Small intestine (tissue), 7 donors: ENCODE measurements around the gene NELL2. TPM values are rescaled to one million over a fixed set of nuclear protein-coding genes. Genes with fewer than 3 reads are reported as not detected.

Experiments used
- DNase-seq, 2 donors: peaks; one replicate each; pipeline versions ENCODE4 v3.0.0 to v3.0.0-alpha.2; 2013
- FAIRE-seq: peaks from 2 replicates; lab custom pipeline; 2012; peaks lifted over from hg19 to GRCh38; lab: Jason Lieb, UNC
- H3K27ac ChIP-seq, 3 donors: one replicate each; pipeline ENCODE4 v1.5.1; 2013; ENCODE audit warnings: low read length in 2 of 3, mild to moderate bottlenecking in 2 of 3, control low read depth in 1 of 3, inconsistent platforms in 1 of 3, low read depth in 1 of 3, moderate library complexity in 1 of 3
- H3K27me3 ChIP-seq, 3 donors: one replicate each; pipeline ENCODE4 v1.6.1; 2013; ENCODE audit warnings: low read length in 3 of 3, inconsistent platforms in 1 of 3; ENCODE audit not compliant: control insufficient read depth in 3 of 3, insufficient read depth in 3 of 3
- H3K36me3 ChIP-seq, 3 donors: one replicate each; pipeline ENCODE4 v1.6.1; 2013; ENCODE audit warnings: low read length in 3 of 3, inconsistent platforms in 1 of 3, low read depth in 1 of 3, mild to moderate bottlenecking in 1 of 3, moderate library complexity in 1 of 3; ENCODE audit not compliant: control insufficient read depth in 3 of 3, insufficient read depth in 2 of 3
- H3K4me1 ChIP-seq, 3 donors: one replicate each; pipeline ENCODE4 v1.6.1; 2013; ENCODE audit warnings: low read length in 2 of 3, inconsistent platforms in 1 of 3, low read depth in 1 of 3, mild to moderate bottlenecking in 1 of 3, moderate library complexity in 1 of 3; ENCODE audit not compliant: control insufficient read depth in 3 of 3, insufficient read depth in 2 of 3
- H3K4me3 ChIP-seq, 3 donors: one replicate each; pipeline ENCODE4 v1.5.1; 2013; ENCODE audit warnings: low read length in 3 of 3, control low read depth in 1 of 3, inconsistent platforms in 1 of 3, low read depth in 1 of 3, mild to moderate bottlenecking in 1 of 3, moderate library complexity in 1 of 3
- H3K9me3 ChIP-seq, 2 donors: one replicate each; pipeline ENCODE4 v1.6.1; 2013; ENCODE audit warnings: low read depth in 1 of 2, low read length in 1 of 2; ENCODE audit not compliant: control insufficient read depth in 2 of 2, insufficient read depth in 1 of 2
- WGBS, 3 donors: extraction: QIAGEN DNeasy Blood & Tissue Kit; methylation state at CpG; one replicate each; pipeline ENCODE4 v1.1.7; 2013; 5-methylcytosine and 5-hydroxymethylcytosine counted together
- polyA plus RNA-seq, 4 donors: library from polyadenylated mRNA; stranded (reverse) in 3 of 4; unstranded in 1 of 4; fragments of 200-250 nt in 3 of 4; fragments of 120-200 nt in 1 of 4; gene quantifications; one replicate each; pipeline versions ENCODE4 v1.2.1 to v1.2.3, GENCODE V29; 2013
- donor health status: healthy with polysubstance abuse.
- donor health status: control.
- donor health status: control.
- donor health status: Bipolar disorder and iron deficiency.
- donor health status: healthy.

Gene NELL2
- polyA plus RNA-seq, 4 donors, result 4.4 to 50.8 (median 27.1) TPM

GRCh38 chr12:44503329-44503728 is 372.8 kb downstream of the NELL2 start:
- no peaks in the 10 kb centered on the region for H3K36me3 ChIP-seq
- FAIRE-seq, result no peak

GRCh38 chr12:44502681-44503080 is 373.4 kb downstream of the NELL2 start:
- FAIRE-seq, result no peak
- H3K4me1 ChIP-seq, result no peaks in the 10 kb centered on the region
- no peak overlapping the region for H3K4me3 ChIP-seq
- no peaks in the 10 kb centered on the region for H3K36me3 ChIP-seq
- H3K9me3 ChIP-seq, result peaks cover 0 to 10% of the 10 kb centered on the region in 2 donors
- DNase-seq, result no peak
- H3K27ac ChIP-seq, result no peak overlapping the region
- H3K27me3 ChIP-seq, result no peaks in the 10 kb centered on the region
- 75 to 87% (median 77%) methylated on average over 14 of the region's 14 CpGs for WGBS, 3 donors

More at GRCh38 chr12:44503329-44503728, 372.8 kb downstream of the NELL2 start:
- Histone ChIP-seq H3K9me3 (peaks cover 0 to 10% of the 10 kb centered on the region in 2 donors), H3K4me3 (no peak overlapping the region), H3K27me3 (no peaks in the 10 kb centered on the region), H3K4me1 (no peaks in the 10 kb centered on the region), H3K27ac (no peak overlapping the region)
- no peak for DNase-seq

GRCh38 chr12:44500423-44500822 is 375.7 kb downstream of the NELL2 start:
- FAIRE-seq, result no peak
- Histone ChIP-seq H3K4me1 (no peaks in the 10 kb centered on the region), H3K27ac (no peak overlapping the region), H3K9me3 (peaks cover 0 to 10% of the 10 kb centered on the region in 2 donors), H3K36me3 (no peaks in the 10 kb centered on the region), H3K27me3 (no peaks in the 10 kb centered on the region), H3K4me3 (no peak overlapping the region)
- DNase-seq, result no peak
- 96% methylated on average over 24 of the region's 24 CpGs for WGBS, 3 donors

GRCh38 chr12:44497044-44497443 is 379.1 kb downstream of the NELL2 start:
- FAIRE-seq (no peak), DNase-seq (no peak)
- no peak overlapping the region for H3K27ac ChIP-seq
- H3K4me3 ChIP-seq, result no peak overlapping the region
- WGBS, 3 donors, result 48 to 73% (median 69%) methylated on average over 1 of the region's 1 CpG
- H3K36me3 ChIP-seq, result no peaks in the 10 kb centered on the region
- peaks cover 0 to 13% of the 10 kb centered on the region in 2 donors for H3K9me3 ChIP-seq
- H3K4me1 ChIP-seq, result no peaks in the 10 kb centered on the region
- H3K27me3 ChIP-seq, result no peaks in the 10 kb centered on the region

- Histone ChIP-seq H3K27ac (no peak overlapping the region), H3K9me3 (peaks cover 0 to 8% of the 10 kb centered on the region in 2 donors), H3K4me1 (no peaks in the 10 kb centered on the region), H3K4me3 (no peak overlapping the region), H3K27me3 (no peaks in the 10 kb centered on the region), H3K36me3 (no peaks in the 10 kb centered on the region)
- FAIRE-seq (no peak), DNase-seq (no peak)
Observed at GRCh38 chr12:44490181-44490580, 385.9 kb downstream of the NELL2 start.

- peaks cover 0 to 6% of the 10 kb centered on the region in 2 donors for H3K9me3 ChIP-seq
- H3K27me3 ChIP-seq, result no peaks in the 10 kb centered on the region
- WGBS, 3 donors, result 77 to 81% (median 79%) methylated on average over 3 of the region's 3 CpGs
- FAIRE-seq (no peak), DNase-seq (no peak)
- H3K4me3 ChIP-seq, result no peak overlapping the region
- H3K4me1 ChIP-seq, result no peaks in the 10 kb centered on the region
- H3K36me3 ChIP-seq, result no peaks in the 10 kb centered on the region
- H3K27ac ChIP-seq, result no peak overlapping the region
Observed at GRCh38 chr12:44488180-44488579, 387.9 kb downstream of the NELL2 start.

GRCh38 chr12:44484862-44485261 is 391.3 kb downstream of the NELL2 start:
- WGBS, 3 donors, result 65 to 85% (median 81%) methylated on average over 1 of the region's 1 CpG
- FAIRE-seq, result no peak
- Histone ChIP-seq H3K27me3 (no peaks in the 10 kb centered on the region), H3K9me3 (peaks cover 0 to 8% of the 10 kb centered on the region in 2 donors), H3K27ac (no peak overlapping the region), H3K4me3 (no peak overlapping the region), H3K36me3 (no peaks in the 10 kb centered on the region), H3K4me1 (no peaks in the 10 kb centered on the region)
- no peak for DNase-seq

GRCh38 chr12:44477331-44477980 is 398.7 kb downstream of the NELL2 start:
- 74 to 79% (median 77%) methylated on average over 6 of the region's 6 CpGs for WGBS, 3 donors

GRCh38 chr12:44476683-44477082 is 399.4 kb downstream of the NELL2 start:
- H3K27me3 ChIP-seq, result no peaks in the 10 kb centered on the region
- no peaks in the 10 kb centered on the region for H3K4me1 ChIP-seq
- H3K9me3 ChIP-seq, result peaks cover 1 to 38% of the 10 kb centered on the region in 2 donors
- no peak for DNase-seq
- H3K27ac ChIP-seq, result no peak overlapping the region
- 88 to 91% (median 88%) methylated on average over 2 of the region's 2 CpGs for WGBS, 3 donors
- no peak overlapping the region for H3K4me3 ChIP-seq
- no peaks in the 10 kb centered on the region for H3K36me3 ChIP-seq
- no peak for FAIRE-seq

More at GRCh38 chr12:44477331-44477980, 398.7 kb downstream of the NELL2 start:
- Histone ChIP-seq H3K27ac (no peak overlapping the region), H3K36me3 (no peaks in the 10 kb centered on the region), H3K4me1 (no peaks in the 10 kb centered on the region), H3K27me3 (no peaks in the 10 kb centered on the region), H3K4me3 (no peak overlapping the region), H3K9me3 (peaks cover 1 to 38% of the 10 kb centered on the region in 2 donors)
- DNase-seq (no peak), FAIRE-seq (no peak)
